HG03025 (cell line): ENCODE measurements around the gene ATP6V1B1.

Source experiments
- ATAC-seq: cut with Tn5 transposase; IDR thresholded peaks from one replicate; pipeline ENCODE4 v1.9.1; 2021; ENCODE audit warnings: mild to moderate bottlenecking, moderate library complexity; ENCODE audit not compliant: unreplicated experiment, low FRiP score

ATP6V1B1 gene

DNA sequence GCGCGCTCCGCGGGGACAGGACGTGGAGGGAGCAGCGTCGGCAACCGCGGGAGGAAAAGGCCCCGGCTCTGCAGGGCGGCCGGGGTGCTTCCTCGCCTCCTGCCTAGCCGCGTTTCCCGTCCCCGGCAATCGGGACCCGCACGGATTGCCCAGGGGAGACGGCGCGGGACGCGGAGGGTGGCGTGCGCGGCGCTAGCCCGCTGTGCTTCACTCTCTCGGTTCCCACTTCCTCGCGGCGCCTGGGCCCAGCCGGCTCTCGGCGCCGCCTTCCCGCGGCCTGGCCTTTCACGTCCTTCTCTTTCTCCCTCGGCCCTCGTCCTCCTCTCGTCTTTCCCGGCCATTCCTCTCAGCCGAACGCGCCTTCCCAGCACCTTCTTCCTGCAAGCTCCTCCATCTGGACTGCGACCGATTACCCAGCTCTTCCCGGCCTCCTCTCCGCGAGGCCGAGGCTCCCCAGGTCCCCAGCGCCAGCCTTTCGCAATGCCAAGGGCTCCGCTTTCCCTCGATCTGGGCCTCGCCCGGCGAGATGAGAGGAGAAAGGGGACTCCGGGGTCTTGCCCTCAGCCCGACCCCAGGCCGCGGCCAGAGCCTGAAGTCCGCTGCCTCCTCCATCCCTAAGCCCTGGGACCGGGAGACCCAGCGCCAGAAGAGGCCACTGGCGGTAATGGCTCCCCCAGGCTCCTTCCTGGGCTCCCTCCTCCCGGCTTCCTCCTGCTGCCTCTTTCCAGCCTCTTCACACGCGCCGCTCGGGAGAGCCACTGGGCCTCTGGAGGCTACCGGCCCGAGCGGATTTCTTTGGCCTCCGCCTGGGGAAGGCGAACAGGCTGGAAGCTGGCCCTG, 34.3 kb upstream of the ATP6V1B1 start:
- ATAC-seq: no peak

DNA sequence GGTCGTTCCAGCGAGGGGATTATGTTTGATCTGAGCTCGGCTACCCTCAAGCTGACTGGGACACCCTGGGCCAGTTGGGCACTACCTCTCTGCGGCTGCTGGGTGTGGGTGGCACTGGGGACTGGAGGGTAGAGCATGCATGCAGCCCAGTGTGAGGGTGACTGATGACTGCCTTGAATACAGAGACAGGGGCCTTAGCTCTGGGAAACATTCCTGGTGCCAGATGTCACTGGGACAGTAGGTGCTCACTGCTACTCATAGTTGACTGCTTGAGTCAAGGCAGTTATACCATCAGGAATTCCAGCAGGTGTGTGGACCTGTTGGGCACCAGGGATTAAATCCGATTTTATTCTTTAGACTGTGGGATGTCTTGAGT, 33.6 kb upstream of the ATP6V1B1 start:
- no peak for ATAC-seq

DNA sequence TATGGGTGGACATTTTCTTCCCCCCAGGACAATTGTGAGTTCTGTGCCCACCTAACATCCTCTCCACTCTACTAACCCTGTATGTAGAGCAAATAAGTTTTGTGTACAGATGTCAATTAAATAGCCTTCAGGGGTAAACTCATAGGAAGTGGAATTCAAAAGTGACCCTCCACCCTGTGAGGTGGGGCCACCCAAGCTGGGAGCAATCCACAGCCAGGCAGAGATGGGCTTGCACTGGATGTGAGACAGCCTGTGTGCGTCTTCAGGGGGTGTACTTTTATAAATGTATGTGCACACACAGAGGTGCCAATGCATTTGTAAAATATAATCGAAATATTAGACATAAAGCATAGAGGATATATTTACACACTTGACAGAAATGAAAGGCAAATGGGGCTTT, 33.1 kb upstream of the ATP6V1B1 start:
- no peak for ATAC-seq

DNA sequence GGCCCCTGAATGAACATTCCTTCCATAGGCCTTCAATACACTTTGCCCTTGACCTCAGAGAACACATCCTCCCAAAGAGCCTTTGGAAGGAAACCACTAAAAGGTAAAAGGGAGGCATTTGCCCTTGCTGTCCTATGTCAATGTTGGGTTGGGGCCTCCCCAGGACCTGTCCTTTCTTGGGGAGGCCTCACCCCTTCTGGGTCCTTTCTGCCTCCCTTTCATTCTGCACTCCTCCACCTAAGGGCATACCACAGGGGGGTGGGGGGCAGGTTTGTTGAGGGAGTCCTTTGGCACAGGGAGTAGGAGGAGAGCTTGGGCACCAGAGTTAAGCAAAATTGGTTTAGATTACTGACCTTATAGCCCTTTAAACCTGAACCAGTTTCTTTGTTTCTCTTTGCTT, 32.5 kb upstream of the ATP6V1B1 start:
- ATAC-seq: no peak

DNA sequence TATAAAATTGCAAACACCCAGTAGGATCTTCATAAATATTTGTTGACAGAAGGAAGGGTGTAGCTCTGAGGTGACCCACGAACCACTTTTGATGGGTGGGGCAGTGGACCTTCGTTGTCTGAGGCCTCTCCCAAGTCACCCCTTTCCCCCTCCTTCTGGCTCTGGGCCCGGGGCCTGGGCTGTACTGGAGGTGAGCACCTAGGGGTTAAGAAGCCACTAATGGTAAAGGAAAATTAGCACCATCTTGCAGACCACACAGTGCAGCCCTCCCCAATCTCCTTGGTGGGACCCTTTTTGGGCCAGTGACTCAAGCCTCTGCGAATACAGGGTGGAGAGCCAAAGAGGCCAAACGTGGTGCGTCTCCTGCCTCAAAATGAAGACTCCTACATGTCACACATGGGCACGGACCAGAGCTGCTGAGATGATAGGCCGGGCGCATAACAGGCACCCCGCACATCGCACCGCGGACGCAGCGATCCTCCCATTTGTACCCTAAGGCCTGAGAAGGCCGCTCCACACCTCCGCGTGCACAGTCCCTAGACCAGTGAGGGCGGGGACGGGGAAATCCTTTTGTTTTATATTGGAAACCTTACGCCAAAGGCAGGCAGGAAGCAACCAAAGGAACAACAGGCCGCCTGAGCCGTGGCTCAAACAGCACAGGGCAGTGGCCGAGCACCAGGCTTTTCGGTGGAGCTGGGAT, 31.9 kb upstream of the ATP6V1B1 start:
- ATAC-seq: no peak

DNA sequence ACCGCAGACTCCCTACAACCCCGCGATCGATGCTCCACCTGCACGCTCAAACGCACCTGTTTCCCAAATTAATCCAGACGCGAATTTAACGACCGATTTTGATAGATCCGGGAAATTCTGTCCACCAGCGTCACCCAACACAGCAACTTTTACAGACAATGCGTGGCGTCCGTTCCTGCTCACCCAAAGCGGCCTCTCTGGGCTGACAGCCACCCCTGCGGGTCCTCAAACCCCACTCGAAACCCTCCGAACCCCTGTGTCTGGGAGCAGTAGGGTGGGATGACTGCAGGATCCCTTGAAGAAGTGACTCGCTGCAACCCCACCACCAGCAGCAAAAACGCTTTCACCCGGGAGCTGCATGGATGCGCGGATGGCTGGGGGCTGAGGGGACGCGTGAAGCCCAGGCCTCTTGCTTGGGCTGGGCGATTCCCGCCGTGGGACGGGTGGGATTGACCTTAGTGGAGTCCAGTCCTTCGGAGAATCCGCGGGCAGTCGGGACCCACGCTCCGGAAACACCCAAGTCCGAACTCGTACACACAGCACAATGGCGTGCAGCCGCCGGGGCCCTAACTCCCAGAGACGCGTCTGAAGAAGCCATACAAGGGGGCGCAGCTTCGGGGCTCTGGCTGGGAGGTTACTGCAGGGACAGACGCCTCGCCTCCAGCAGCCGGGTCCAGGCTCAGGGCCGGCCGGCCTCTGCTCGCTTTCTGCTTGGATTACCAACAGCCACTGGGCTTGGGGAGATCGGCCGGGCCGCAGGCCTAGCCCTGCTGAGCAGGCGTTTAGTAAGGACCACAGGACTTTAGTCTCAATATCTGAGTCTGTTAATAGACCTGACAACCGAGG, 31.1 kb upstream of the ATP6V1B1 start:
- no peak for ATAC-seq

DNA sequence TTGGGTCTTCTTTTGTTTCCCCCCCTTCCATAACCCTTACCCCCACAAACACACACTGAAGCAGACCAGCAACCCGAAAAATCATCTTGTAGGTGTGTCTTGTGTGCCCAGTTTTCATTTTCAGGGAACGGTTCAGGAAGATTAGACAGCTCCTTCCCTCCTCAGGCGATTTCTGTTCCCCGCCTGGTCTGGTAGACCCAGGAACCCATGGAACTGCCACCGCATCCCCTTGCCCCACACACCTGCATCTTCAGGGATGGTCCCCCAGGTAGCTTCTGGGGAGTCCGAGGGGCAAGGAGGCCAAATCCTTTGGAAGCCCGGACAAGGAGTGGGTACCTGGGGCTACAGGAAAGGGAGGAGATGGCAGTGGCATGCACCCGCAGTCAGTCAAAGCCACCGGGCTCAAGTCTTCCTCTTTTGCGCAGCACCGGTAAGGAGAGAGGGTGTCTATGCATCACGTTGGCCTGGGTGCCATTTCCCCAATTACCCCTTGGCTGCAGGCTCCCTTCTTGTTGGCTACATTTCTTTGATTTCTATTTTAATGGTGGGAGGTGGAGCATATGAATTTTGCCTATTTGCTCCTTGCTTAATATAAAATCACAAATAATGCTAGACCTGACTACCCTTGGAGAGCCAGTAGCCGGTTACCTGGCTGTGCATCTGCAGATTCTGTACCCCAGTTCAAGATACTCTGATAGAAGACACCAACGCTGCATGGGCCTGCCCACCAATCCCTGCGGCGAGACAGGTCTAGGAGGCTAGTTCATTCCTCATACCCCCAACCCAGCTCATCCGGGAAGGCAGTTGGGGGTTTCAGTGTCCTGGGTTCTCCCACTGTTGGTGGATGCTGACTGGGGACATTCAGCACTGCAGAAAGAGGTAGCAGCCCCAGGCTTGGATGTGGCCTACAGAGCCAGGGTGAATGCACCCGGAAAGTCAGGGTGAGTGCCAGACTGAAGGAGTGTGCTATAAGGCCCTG, 30.0 kb upstream of the ATP6V1B1 start:
- no peak for ATAC-seq

DNA sequence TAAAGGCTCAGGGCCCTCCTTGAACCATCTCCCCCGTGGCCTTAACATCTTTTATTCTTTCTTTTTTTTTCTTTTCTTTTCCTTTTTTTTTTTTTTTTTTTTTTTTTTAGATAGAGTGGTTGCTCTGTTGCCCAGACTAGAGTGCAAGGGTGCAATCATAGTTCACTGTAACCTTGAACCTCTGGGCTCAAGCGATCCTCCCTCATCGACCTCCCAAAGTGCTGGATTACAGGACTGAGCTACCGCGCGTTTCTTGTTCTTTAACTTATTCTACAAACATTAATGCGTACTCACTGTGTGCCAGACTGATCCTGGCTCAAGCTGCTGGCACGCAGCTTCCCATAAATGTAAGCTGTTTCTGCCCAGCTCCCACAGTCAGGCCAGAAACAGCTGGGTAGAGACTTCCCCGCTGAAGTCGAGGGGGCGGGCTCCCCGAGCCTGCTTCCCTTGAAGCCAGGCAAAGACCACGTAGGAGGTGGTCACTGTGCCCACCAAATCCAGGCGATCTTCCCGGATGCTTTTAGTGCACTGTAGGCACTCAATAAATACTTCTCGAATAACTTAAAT, 29.2 kb upstream of the ATP6V1B1 start:
- no peak for ATAC-seq

DNA sequence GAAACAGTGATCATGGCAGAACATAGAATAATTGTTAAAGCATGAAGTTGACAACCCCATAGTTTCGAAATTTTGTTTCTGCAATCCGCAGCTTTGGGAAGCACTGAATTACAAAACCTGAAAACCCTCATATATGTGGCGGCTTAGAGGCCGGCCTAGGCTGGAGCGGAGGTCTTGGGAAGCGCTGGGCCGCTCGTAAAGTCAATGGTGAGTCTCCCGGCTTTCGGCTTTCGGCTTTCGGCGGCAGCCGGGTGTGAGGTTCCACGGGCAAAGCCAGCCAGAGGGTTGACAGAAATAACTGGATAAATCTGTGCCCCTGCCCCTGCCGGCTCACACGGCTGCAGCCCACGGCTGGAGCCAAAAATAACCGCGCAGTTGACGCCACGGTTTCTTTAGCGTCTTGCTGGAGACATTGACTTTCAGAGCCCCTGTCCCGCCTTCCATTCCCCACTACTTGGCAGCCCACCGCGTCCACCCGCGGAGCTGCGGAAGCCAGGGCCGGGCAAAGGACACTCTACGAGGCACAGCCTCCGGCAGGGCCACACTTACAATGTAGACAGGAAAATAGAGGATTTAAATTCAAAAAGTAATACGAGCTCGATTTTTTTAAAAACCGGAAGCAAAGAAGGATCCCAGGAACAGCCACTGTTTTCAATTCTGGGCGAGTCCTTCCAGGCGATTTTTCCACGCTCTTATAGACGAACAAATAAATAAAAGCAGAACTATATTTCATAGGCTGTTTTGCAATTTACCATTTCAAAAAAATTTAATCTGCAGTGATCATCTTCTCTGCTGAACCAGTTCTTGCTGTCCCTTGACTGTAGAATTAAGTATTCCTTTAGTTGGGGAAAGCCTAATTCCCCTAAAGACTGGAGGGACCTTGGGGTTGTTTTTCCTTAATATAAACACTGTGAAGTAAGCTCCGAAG, 28.3 kb upstream of the ATP6V1B1 start:
- ATAC-seq: no peak

DNA sequence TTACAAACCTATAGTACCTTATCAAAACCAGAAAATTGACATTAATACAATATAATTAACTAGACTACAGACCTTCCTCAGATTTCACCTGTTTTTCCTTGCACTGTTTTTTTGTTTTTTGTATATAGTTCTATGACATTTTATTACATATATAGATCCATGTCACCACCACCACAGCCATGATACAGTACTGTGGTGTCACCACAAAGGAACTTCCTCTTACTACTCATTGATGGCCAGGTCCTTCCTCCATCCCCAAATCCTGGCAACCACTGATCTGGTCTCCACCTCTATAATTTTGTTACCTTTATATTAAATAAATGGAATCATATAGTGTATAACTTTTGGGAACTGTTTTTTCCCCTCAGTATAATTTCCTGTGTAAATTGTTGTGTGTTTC, 19.4 kb upstream of the ATP6V1B1 start:
- no peak for ATAC-seq

DNA sequence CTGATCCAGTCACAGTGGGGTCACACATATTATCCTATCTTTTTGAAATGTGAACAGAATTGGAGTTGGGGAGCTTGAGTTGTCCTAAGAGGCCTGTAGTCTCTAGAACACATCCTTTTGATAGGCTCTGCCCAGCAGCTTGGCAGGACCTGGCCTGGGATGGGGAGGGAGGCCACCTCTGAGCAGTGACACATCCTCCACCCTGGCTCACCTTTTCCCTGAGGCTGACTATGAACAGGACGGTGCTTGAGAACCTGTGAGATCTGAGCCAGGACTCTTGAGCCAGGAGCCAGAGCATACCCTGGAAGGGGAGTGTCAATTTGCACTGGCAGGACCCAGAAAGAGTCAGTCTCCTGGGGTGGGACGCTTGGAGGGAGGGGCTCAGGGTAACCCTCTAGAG, 17.7 kb upstream of the ATP6V1B1 start:
- ATAC-seq: no peak

DNA sequence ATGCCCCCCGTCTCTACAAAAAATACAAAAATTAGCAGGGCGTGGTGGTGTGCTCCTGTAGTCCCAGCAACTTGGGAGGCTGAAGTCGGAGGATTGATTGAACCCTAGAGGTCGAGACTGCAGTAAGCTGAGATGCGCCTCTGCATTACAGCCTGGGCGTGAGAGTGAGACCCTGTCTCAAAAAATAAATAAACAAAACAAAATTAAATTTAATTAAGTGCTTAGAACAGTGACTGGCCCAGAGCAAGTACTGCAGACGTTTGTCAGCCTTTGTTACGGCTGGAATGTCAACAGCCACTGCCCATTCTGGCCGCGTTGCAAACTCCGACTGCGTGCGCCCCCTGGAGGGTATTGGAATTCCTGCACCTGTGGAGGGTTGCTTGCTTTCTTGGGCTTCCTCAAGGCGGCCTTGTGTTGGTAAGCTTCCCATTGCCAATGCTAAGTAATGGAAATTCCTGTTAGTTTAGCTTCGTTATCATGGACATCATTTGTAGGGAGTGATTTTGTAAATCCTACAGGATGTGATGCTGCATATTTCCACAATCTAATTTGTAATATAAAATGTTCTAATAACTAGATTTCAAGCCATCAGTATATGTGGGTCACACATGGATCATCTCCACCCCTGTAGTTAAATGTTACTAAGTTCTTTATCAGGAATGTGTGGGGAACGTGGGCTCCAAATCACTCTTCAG, 15.9 kb upstream of the ATP6V1B1 start:
- ATAC-seq: peak; percentile 47

DNA sequence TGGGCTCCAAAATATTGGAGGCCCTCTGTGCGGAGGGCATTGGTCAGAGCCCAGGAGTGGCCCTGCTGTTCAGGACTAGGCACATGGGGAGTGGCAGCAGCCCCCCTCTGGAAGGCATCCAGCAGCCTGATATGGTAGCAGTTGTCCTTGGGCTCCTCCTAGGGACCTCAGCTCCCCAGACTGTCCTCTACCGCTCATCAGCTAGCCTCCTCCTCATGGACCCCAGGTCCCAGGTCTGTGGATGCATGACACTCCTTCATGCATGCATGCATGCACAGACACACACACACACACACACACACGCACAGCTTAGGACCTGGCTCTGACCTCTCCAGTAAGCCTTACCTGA, 15.4 kb upstream of the ATP6V1B1 start:
- ATAC-seq: no peak

DNA sequence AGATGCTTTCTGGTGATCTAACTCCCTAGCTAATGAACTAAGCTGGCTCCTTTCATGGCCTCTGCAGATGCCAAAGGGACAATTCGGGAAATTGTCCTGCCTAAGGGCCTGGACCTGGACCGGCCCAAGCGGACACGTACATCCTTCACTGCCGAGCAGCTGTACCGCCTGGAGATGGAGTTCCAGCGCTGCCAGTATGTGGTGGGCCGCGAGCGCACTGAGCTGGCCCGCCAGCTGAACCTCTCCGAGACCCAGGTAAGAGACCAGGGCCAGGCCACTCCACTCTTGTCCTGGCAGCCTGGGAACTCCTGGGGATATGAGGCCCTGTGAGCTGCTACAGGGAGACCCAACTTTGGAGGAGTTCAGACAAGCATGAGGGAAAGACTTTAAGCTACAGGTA, 14.7 kb upstream of the ATP6V1B1 start:
- ATAC-seq: no peak

DNA sequence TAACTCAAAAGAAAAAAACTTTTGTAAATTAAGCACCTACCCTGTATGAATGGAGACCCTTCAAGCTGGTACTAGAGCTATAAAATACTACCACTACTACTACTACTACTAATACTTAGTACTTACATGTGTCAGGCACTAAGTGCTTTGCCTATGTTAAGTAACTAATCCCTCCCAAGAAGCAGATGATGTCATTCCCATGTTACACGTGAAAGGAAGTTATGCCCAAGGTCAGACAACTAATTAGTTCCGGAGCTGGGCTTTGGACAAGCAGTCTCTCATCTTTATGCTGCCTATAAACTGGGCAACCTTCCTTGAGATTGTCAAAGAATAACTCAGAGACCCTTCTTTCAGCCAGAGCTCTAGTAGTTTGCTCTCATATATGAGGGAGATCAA, 13.9 kb upstream of the ATP6V1B1 start:
- ATAC-seq: no peak

DNA sequence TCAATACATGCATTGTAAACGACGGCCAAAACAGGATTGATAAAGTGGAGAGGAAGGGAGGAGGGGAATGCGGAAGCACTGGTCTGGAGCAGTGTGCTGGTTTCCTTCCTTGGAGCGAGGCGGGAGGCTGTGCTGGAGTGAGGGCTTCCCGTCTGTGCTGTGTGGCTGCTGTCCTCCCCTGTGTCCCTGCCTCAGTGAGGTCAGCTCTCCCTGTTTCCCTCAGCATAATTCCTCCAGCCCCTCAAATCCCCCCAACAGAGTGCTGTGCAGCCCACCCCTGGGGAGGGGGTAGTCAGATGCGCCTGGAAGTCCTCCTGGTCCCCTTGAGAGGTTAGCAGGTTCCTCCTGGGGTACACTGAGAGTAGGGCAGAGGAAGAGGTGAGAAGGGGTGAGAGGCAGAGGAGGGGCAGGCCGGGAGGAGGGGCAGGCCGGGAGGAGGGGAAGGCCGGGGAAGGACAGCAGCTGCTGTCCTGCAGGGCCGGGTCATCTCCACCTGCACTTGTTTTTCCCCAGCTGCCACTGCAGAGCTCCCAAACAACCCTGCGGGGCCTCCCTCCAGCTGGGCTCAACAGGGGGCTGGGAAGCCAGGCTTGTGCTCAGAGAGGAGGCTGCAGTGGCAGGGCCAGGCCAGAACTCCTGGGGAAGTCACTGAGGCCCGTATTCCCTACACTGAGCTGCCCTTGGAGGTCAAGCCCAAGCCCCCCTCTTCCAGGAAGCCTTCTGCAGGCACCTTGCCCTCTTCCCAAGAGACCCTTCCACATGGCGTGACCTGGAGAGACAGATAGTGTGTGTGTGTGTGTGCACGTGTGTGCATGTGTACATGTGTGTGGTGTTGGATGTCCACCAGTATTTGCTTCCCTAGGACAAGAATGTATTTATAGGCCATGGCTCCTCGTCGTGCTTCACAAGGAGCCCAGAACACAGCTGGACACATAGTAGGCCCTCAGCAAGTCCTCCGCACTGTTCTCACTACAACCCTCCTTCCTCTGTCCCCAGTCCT, 13.2 kb upstream of the ATP6V1B1 start:
- no peak for ATAC-seq

DNA sequence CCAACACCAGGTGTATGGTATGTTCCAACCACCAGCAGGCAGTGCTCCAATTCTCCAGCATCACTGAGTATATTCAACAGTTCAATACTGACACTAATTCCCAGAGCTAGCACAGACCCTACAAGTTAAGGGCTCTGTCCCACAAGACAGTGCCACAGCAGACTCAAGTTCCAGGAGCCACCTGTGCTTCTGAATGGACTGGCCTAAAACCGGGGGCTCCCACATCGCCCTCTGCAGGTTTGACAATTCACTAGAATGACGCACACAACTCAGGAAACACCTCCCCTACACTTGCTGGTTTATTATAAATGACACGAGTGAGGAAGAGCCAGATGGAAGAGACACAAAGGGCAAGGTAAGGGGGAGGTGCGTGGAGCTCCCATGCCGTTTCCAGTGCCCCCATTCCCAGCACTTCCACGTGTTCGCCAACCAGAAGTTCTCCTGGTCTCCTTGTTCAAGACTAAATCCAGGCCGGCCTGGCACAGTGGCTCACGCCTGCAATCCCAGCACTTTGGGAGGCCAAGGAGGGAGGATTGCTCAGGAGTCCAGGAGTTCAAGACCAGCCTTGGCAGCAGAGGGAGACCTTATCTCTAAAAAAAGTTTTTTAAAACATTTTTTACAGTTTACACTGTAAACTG, 12.2 kb upstream of the ATP6V1B1 start:
- ATAC-seq: no peak
